Transverse colon (tissue), 4 donors: ENCODE data around the gene ADD3. TPM values are rescaled to one million over a fixed set of nuclear protein-coding genes. Genes with fewer than 3 reads are reported as not detected.
"Not testable (repeated sequence)": the region's sequence is repeated elsewhere in the genome, so short reads cannot be mapped to it uniquely, and the experiment has no call there.

Experiments
- DNase-seq: peaks from one replicate; pipeline ENCODE4 v3.0.0-alpha.2; 2019
- H3K27ac ChIP-seq, 4 donors: fragments of 200-600 bp; sonication (generic); 2 replicates each; pipeline ENCODE4 v1.5.1; 2016 to 2018; ENCODE audit warnings: inconsistent platforms in 4 of 4
- H3K27me3 ChIP-seq: fragments of 200-600 bp; sonication (generic); 2 replicates; pipeline ENCODE4 v1.5.1; 2017; ENCODE audit warnings: inconsistent platforms
- H3K36me3 ChIP-seq, 4 donors: fragments of 200-600 bp; sonication (generic); 2 replicates each; pipeline ENCODE4 v1.5.1; 2017 to 2019; ENCODE audit warnings: inconsistent platforms in 4 of 4
- H3K4me1 ChIP-seq, 4 donors: fragments of 200-600 bp; sonication (generic); 2 replicates each; pipeline ENCODE4 v1.5.1; 2017 to 2020; ENCODE audit warnings: inconsistent platforms in 4 of 4
- H3K4me3 ChIP-seq, 4 donors: fragments of 200-600 bp; sonication (generic); 1 replicate in 1 of 4; 2 replicates in 3 of 4; pipeline versions ENCODE4 v1.5.1 to v1.6.1; 2017 to 2019; ENCODE audit warnings: inconsistent platforms in 4 of 4
- H3K9me3 ChIP-seq, 2 donors: fragments of 200-600 bp; sonication (generic); 2 replicates each; pipeline ENCODE4 v1.5.1; 2017 to 2019; ENCODE audit warnings: inconsistent platforms in 2 of 2
- CTCF ChIP-seq, 5 experiments: fragments of 200-600 bp in 3 of 5; fragments of 450-650 bp in 2 of 5; sonication (generic) in 3 of 5; IDR thresholded peaks; 1 replicate in 2 of 5; 2 replicates in 3 of 5; pipeline ENCODE4 v1.5.1; 2016 to 2017; ENCODE audit warnings: antibody characterized with exemption in 5 of 5, inconsistent platforms in 3 of 5, mild to moderate bottlenecking in 2 of 5, moderate library complexity in 1 of 5
- EP300 ChIP-seq: sonication (generic); formaldehyde crosslinking; IDR thresholded peaks from one replicate; pipeline ENCODE4 v1.6.1; 2017; ENCODE audit warnings: antibody characterized with exemption, low read depth
- POLR2A ChIP-seq: fragments of 450-650 bp; IDR thresholded peaks from one replicate; pipeline ENCODE4 v1.6.1; 2016; ENCODE audit warnings: antibody characterized with exemption, mild to moderate bottlenecking, moderate library complexity
- POLR2AphosphoS5 ChIP-seq, 3 donors: sonication (generic); formaldehyde crosslinking; IDR thresholded peaks; one replicate each; pipeline ENCODE4 v1.6.1; 2016; ENCODE audit warnings: antibody characterized with exemption in 3 of 3
- WGBS, 2 donors: methylation state at CpG; one replicate each; pipeline ENCODE4 v1.1.5; 2018; ENCODE audit warnings: low coverage in 1 of 2; 5-methylcytosine and 5-hydroxymethylcytosine counted together
- in situ Hi-C, 4 donors: fragments of 200-750 bp; cut with MboI; loops; one replicate each; pipeline versions ENCODE4 v1.15.0 to v1.15.1; 2017; ENCODE audit warnings: low sequenced_read_pairs in 3 of 4, low pct_ligation_motif_present in 1 of 4, low pct_unique_long_range_greater_than_20kb in 1 of 4
- intact Hi-C: fragments of 100-400 bp; cut with DNase I; formaldehyde crosslinking; loops from one replicate; pipeline ENCODE4 v1.15.1; 2023; ENCODE audit warnings: low total_unique reads
- total RNA-seq, 4 donors: library from RNA; depleted of rRNA; stranded (reverse); fragments of >200 nt; gene quantifications; one replicate each; pipeline ENCODE4 v1.1.0, GENCODE V29; 2016

Gene ADD3
- total RNA-seq, 4 donors from 2014 or later = 175 to 342 (median 258) TPM

GRCh38 chr10:110134917-110135316 is 127.1 kb downstream of the ADD3 start:
- in situ Hi-C loops = loop anchor here (5.0 to 25.0 kb wide), 4 partner anchors 147 to 427 kb away; partner anchors contain the start of gene SMC3 (in 1 of the 4)
- Histone ChIP-seq H3K27me3 (no peaks in the 10 kb centered on the region), H3K4me1 (peaks cover 3 to 16% (median 10%) of the 10 kb centered on the region in 4 donors), H3K27ac (no peak overlapping the region), H3K4me3 (no peak overlapping the region), H3K9me3 (no peaks in the 10 kb centered on the region), H3K36me3 (peaks cover 0 to 35% (median 8%) of the 10 kb centered on the region in 4 donors)
- DNase-seq = no peak
- intact Hi-C loops = loop anchor here (5.0 kb wide), 2 partner anchors 57 to 142 kb away; no protein-coding TSS in a partner anchor
- WGBS, 2 donors = 73 to 91% methylated on average over 3 of the region's 3 CpGs
- TF ChIP-seq EP300 (no peak), POLR2A (no peak)

- H3K4me3 ChIP-seq, H3K27ac ChIP-seq, DNase-seq, H3K27me3 ChIP-seq, H3K9me3 ChIP-seq: not testable (repeated sequence)
- Histone ChIP-seq H3K4me1 (peaks cover 5 to 24% (median 12%) of the 10 kb centered on the region in 4 donors), H3K36me3 (peaks cover 0 to 31% (median 5%) of the 10 kb centered on the region in 4 donors)
- in situ Hi-C loops (loop anchor here (5.0 to 25.0 kb wide), 4 partner anchors 146 to 426 kb away; partner anchors contain the start of gene SMC3 (in 1 of the 4)), intact Hi-C loops (loop anchor here (5.0 kb wide), 2 partner anchors 56 to 141 kb away; no protein-coding TSS in a partner anchor)
- 91% methylated on average over 6 of the region's 6 CpGs; no CpG with 5 or more reads in 1 of the 2 donors for WGBS, 2 donors
These were observed 128.1 kb downstream of the ADD3 start for GRCh38 chr10:110135836-110136235.

GRCh38 chr10:110137142-110137545 is 129.4 kb downstream of the ADD3 start:
- 0 to 3% methylated on average over 2 of the region's 2 CpGs for WGBS, 2 donors
- no peaks in the 10 kb centered on the region for H3K9me3 ChIP-seq
- in situ Hi-C loops = loop anchor here (5.0 to 25.0 kb wide), 4 partner anchors 145 to 425 kb away; partner anchors contain the start of gene SMC3 (in 1 of the 4)
- H3K4me3 ChIP-seq = no peak overlapping the region
- peaks cover 9 to 35% (median 21%) of the 10 kb centered on the region in 4 donors for H3K4me1 ChIP-seq
- H3K27ac ChIP-seq = peak overlapping the region in 3 of 4 donors; percentile 43 to 55 (median 48)
- no peak for DNase-seq
- TF ChIP-seq CTCF (IDR thresholded peaks at IDR 0.05) (peak; percentile 74 to 97 (median 77)), POLR2AphosphoS5 (IDR thresholded peaks at IDR 0.05) (no peak), POLR2A (no peak), EP300 (no peak)
- intact Hi-C loops = loop anchor here (5.0 kb wide), 2 partner anchors 55 to 140 kb away; no protein-coding TSS in a partner anchor
- no peaks in the 10 kb centered on the region for H3K27me3 ChIP-seq
- H3K36me3 ChIP-seq = peaks cover 0 to 18% (median 0%) of the 10 kb centered on the region in 4 donors

- Histone ChIP-seq H3K36me3 (peaks cover 0 to 10% (median 0%) of the 10 kb centered on the region in 4 donors), H3K4me3 (no peak overlapping the region), H3K27me3 (no peaks in the 10 kb centered on the region), H3K27ac (peak overlapping the region in 1 of 4 donors; percentile 55), H3K4me1 (peaks cover 9 to 39% (median 25%) of the 10 kb centered on the region in 4 donors), H3K9me3 (no peaks in the 10 kb centered on the region)
- intact Hi-C loops (loop anchor here (5.0 kb wide), 2 partner anchors 54 to 139 kb away; no protein-coding TSS in a partner anchor), in situ Hi-C loops (loop anchor here (5.0 to 25.0 kb wide), 4 partner anchors 144 to 424 kb away; partner anchors contain the start of gene SMC3 (in 1 of the 4))
- no peak for DNase-seq
- TF ChIP-seq CTCF (IDR thresholded peaks at IDR 0.05) = peak; percentile 62 to 70 (median 66)
- no peak for TF ChIP-seq POLR2A
- TF ChIP-seq EP300 = no peak
- WGBS, 2 donors = 60 to 70% methylated on average over 5 of the region's 5 CpGs
These were observed 130.5 kb downstream of the ADD3 start for GRCh38 chr10:110138197-110138812.

GRCh38 chr10:110141185-110141584 is 133.4 kb downstream of the ADD3 start:
- 20 to 43% methylated on average over 1 of the region's 1 CpG for WGBS, 2 donors
- H3K9me3 ChIP-seq = no peaks in the 10 kb centered on the region
- no peak overlapping the region for H3K4me3 ChIP-seq
- intact Hi-C loops (no loop called here), in situ Hi-C loops (loop anchor here in 2 of 4 donors (5.0 to 25.0 kb wide), 2 partner anchors 76 to 421 kb away; partner anchors contain the start of gene SMC3 (in 1 of the 2))
- no peaks in the 10 kb centered on the region for H3K27me3 ChIP-seq
- no peaks in the 10 kb centered on the region for H3K36me3 ChIP-seq
- DNase-seq = peak; percentile 38
- TF ChIP-seq EP300 (no peak), POLR2AphosphoS5 (IDR thresholded peaks at IDR 0.05) (peak in 2 of 3 donors; percentile 60 to 65), CTCF (IDR thresholded peaks at IDR 0.05) (no peak), POLR2A (peak; percentile 33)
- H3K4me1 ChIP-seq = peaks cover 9 to 39% (median 25%) of the 10 kb centered on the region in 4 donors
- H3K27ac ChIP-seq = peak overlapping the region; percentile 43 to 77 (median 68)
